GM12801 (cell line): Measurements from ENCODE around the gene S100A13.

Experiments used
- CTCF ChIP-seq: IDR thresholded peaks from one replicate; pipeline ENCODE4 v1.5.1; 2011; ENCODE audit warnings: control low read depth; ENCODE audit not compliant: insufficient read length; ENCODE audit errors: extremely low read depth

S100A13 gene

GRCh38 chr1:153587314-153587713, 40.0 kb downstream of the S100A13 start:
- no peak for TF ChIP-seq CTCF

GRCh38 chr1:153586347-153586746, 41.0 kb downstream of the S100A13 start:
- no peak for TF ChIP-seq CTCF

GRCh38 chr1:153585006-153585405, 42.3 kb downstream of the S100A13 start:
- TF ChIP-seq CTCF, result no peak

- TF ChIP-seq CTCF, result no peak
Measured at GRCh38 chr1:153583976-153584375, 43.3 kb downstream of the S100A13 start.

GRCh38 chr1:153578936-153579335, 48.4 kb downstream of the S100A13 start:
- TF ChIP-seq CTCF, result no peak

GRCh38 chr1:153578490-153578889, 48.8 kb downstream of the S100A13 start:
- TF ChIP-seq CTCF, result no peak

GRCh38 chr1:153577624-153578051, 49.7 kb downstream of the S100A13 start:
- TF ChIP-seq CTCF, result no peak

GRCh38 chr1:153577138-153577537, 50.2 kb downstream of the S100A13 start:
- no peak for TF ChIP-seq CTCF
